WERI-Rb-1 (cell line): ENCODE results near the gene SDK2.

ENCODE experiments used
- DNase-seq: peaks from one replicate; pipeline ENCODE4 v3.0.0-alpha.2; 2020
- H3K27ac ChIP-seq: fragments of 250-450 bp; sonication (Bioruptor Pico); 2 replicates; pipeline ENCODE4 v1.5.1; 2020; ENCODE audit warnings: mild to moderate bottlenecking, moderate library complexity
- H3K27me3 ChIP-seq: fragments of 250-450 bp; sonication (Bioruptor Pico); 2 replicates; pipeline ENCODE4 v1.5.1; 2021; ENCODE audit warnings: mild to moderate bottlenecking, low read depth, moderate library complexity; ENCODE audit not compliant: insufficient read depth, severe bottlenecking
- H3K36me3 ChIP-seq: fragments of 250-450 bp; sonication (Bioruptor Pico); 2 replicates; pipeline ENCODE4 v1.5.1; 2020; ENCODE audit warnings: mild to moderate bottlenecking, moderate library complexity
- H3K4me3 ChIP-seq: 2 replicates; pipeline ENCODE4 v1.5.1; 2011; ENCODE audit warnings: low read depth, mild to moderate bottlenecking, control low read depth, low read length
- H3K9me3 ChIP-seq: fragments of 250-450 bp; sonication (Bioruptor Pico); 2 replicates; pipeline ENCODE4 v1.5.1; 2021; ENCODE audit warnings: mild to moderate bottlenecking, moderate library complexity; ENCODE audit not compliant: severe bottlenecking
- TF ChIP-seq, protein P1 (sequence below): IDR thresholded peaks from 2 replicates; pipeline ENCODE4 v1.5.1; 2011; ENCODE audit warnings: low read depth, mild to moderate bottlenecking, control low read depth, inconsistent platforms, low read length

The SDK2 gene

DNA sequence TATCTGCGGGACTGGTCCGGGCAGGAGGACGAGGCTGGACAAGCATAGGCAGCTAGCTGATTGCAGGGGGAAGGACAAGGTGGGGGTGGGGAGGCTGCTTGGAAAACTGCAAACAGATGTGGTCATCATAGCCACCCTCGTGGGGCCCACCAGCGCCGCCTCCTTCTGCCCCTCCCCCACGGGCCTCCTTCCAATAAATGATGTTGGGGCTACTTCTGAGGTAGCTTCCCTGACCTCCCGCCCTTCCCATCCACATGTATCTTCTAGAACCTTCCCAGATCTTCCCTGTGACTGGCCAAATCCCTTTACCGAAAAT, 320.1 kb downstream of the SDK2 start:
- H3K27ac ChIP-seq: no peak overlapping the region
- H3K4me3 ChIP-seq: no peak overlapping the region
- no peak for DNase-seq
- H3K9me3 ChIP-seq: no peaks in the 10 kb centered on the region
- TF ChIP-seq, protein P1, sequence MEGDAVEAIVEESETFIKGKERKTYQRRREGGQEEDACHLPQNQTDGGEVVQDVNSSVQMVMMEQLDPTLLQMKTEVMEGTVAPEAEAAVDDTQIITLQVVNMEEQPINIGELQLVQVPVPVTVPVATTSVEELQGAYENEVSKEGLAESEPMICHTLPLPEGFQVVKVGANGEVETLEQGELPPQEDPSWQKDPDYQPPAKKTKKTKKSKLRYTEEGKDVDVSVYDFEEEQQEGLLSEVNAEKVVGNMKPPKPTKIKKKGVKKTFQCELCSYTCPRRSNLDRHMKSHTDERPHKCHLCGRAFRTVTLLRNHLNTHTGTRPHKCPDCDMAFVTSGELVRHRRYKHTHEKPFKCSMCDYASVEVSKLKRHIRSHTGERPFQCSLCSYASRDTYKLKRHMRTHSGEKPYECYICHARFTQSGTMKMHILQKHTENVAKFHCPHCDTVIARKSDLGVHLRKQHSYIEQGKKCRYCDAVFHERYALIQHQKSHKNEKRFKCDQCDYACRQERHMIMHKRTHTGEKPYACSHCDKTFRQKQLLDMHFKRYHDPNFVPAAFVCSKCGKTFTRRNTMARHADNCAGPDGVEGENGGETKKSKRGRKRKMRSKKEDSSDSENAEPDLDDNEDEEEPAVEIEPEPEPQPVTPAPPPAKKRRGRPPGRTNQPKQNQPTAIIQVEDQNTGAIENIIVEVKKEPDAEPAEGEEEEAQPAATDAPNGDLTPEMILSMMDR: no peak
- H3K36me3 ChIP-seq: no peaks in the 10 kb centered on the region
- H3K27me3 ChIP-seq: no peaks in the 10 kb centered on the region

DNA sequence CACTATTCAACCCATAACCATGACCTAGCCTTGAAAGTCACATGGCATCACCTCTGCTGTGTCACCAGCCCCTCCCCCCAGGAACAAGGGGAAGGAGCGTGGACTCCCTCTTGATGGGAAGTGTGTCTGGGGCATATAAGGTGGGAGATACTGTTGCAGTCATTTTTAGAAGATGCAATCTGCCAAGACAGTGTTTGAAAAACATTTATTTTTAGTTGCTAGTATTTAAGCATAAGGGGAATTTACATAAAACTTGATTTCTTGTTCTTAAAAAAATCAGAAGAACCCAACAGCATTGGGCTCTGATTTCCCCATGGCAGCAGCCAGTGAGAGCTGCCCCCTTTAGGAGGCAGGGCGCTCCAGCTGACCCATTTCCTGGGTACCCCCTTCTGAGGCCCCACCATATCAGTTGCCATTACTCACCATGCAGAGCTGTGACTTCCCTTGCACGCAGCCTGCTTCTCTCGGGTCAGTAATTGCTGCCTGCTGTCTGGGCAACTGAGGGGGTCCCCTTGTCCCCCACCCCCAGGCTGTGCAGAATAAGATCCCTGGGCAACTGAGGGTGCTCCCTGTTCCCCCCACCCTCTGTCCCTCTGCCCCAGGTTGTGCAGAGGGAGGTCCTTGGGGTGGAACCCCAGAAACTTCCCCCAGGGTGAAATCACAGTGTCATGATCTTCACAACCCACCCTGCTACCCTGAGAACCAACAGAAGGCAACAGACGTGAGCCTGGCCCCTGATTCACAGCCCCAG, 320.7 kb downstream of the SDK2 start:
- no peak overlapping the region for H3K4me3 ChIP-seq
- H3K36me3 ChIP-seq: no peaks in the 10 kb centered on the region
- no peaks in the 10 kb centered on the region for H3K9me3 ChIP-seq
- no peaks in the 10 kb centered on the region for H3K27me3 ChIP-seq
- H3K27ac ChIP-seq: no peak overlapping the region
- DNase-seq: no peak
- TF ChIP-seq, protein P1: no peak

DNA sequence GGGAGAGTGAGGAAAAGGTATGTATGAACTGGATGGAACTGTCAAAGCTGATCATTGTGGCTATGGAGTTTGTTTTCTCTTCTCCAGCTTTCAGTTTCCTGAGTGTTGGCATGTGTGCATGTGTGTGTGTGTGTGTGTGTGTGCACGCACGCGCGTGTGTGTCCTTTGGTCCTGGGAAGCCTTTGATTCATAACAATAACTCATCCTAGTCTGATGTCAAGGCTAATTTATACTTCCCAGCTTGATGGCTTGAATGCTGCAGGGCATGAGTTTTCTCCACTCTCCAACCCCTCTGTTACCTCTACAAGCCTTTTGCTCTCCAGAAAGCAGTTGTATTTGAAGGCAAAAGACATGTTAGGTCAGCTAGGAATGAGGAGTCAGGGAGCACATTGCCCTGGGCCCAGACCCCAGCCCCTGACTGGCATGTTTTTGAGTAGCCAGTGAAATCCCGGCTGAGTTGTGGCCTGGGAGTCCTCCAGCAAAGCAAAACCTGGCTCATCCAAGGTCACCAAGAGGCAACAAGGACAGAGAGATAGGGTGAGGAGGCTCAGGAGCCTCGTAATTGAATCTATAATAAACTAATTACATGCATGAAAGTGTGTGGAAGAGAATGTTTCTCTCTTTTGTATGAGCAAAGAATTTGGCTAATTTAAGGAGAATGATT, 323.5 kb downstream of the SDK2 start:
- Histone ChIP-seq H3K36me3 (no peaks in the 10 kb centered on the region), H3K27me3 (no peaks in the 10 kb centered on the region), H3K4me3 (no peak overlapping the region), H3K27ac (no peak overlapping the region), H3K9me3 (no peaks in the 10 kb centered on the region)
- DNase-seq: no peak
- TF ChIP-seq, protein P1: no peak

DNA sequence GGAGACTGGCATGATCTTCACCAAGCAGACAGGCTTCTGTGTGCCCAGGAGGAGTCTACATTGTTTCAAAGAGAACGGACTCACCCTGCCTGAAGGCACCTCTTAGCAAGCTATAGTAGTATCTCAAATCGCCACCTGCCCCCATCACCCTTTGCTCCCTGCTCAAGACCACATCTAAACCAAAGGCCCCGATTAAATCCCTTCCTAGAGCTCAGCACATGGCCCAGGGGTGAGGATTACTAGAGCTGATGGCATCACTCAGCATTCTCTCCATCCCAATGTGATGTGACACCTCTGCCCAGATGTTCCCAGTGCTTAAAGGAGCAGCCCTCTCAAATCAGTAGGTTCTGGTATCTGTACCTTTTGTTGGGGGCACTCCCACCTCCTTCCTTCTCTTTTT, 324.5 kb downstream of the SDK2 start:
- TF ChIP-seq, protein P1: no peak
- Histone ChIP-seq H3K4me3 (no peak overlapping the region), H3K36me3 (no peaks in the 10 kb centered on the region), H3K27me3 (no peaks in the 10 kb centered on the region), H3K27ac (no peak overlapping the region), H3K9me3 (no peaks in the 10 kb centered on the region)
- no peak for DNase-seq

DNA sequence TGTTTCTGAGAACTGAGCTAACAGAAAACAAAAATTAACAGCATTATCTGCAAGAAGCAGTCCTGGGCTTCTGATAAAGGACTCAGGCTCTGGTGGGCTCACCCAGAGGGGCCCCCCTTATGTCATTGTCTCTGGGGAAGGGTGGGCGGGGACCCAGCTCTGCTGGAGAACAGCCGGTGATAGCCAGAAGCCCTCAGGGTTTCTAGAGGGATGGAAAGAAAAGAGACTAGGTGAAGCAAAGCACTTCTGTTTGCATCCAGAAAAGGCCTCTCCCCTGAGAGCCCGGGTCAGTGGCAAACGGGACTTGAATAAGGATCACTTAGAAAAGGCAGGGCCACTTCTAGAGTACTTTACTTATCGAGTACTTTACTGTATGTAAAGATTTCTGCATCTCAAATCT, 325.4 kb downstream of the SDK2 start:
- DNase-seq: no peak
- H3K27ac ChIP-seq: no peak overlapping the region
- no peaks in the 10 kb centered on the region for H3K9me3 ChIP-seq
- H3K36me3 ChIP-seq: no peaks in the 10 kb centered on the region
- no peak overlapping the region for H3K4me3 ChIP-seq
- TF ChIP-seq, protein P1: no peak
- H3K27me3 ChIP-seq: no peaks in the 10 kb centered on the region
